C1 segment of cervical spinal cord (tissue), 14 donors: ENCODE results near the gene PCDHGA1.
A peak's percentile ranks its signal among the peaks of the same experiment; 100 is the strongest.

Experiments used
- DNase-seq, 14 donors: peaks; one replicate each; lab custom pipeline; 2025; lab: John Stamatoyannopoulos, UW

PCDHGA1 gene

GRCh38 chr5:141512911-141513626, 182.8 kb downstream of the PCDHGA1 start:
- peak in 3 of 14 donors; percentile 34 to 69 (median 41) for DNase-seq

- DNase-seq, result peak in 11 of 14 donors; percentile 45 to 93 (median 75)
These were observed 183.5 kb downstream of the PCDHGA1 start for GRCh38 chr5:141513627-141514329.

- DNase-seq, result peak in 1 of 14 donors; percentile 82
These were observed 184.2 kb downstream of the PCDHGA1 start for GRCh38 chr5:141514330-141515133.

GRCh38 chr5:141515141-141515540, 184.8 kb downstream of the PCDHGA1 start:
- no peak for DNase-seq

- no peak for DNase-seq
These were observed 185.8 kb downstream of the PCDHGA1 start for GRCh38 chr5:141515946-141516671.

- no peak for DNase-seq
These were observed 186.3 kb downstream of the PCDHGA1 start for GRCh38 chr5:141516672-141517025.

- no peak for DNase-seq
These were observed 187.0 kb downstream of the PCDHGA1 start for GRCh38 chr5:141517312-141517711.

- no peak for DNase-seq
These were observed 187.7 kb downstream of the PCDHGA1 start for GRCh38 chr5:141517880-141518617.

- no peak for DNase-seq
These were observed 188.3 kb downstream of the PCDHGA1 start for GRCh38 chr5:141518618-141519015.

GRCh38 chr5:141519605-141520565, 189.6 kb downstream of the PCDHGA1 start:
- no peak for DNase-seq

GRCh38 chr5:141521244-141521781, 191.0 kb downstream of the PCDHGA1 start:
- DNase-seq, result peak in 8 of 14 donors; percentile 20 to 67 (median 43)

GRCh38 chr5:141522301-141522700, 192.0 kb downstream of the PCDHGA1 start:
- DNase-seq, result no peak

- peak in 1 of 14 donors; percentile 63 for DNase-seq
These were observed 193.7 kb downstream of the PCDHGA1 start for GRCh38 chr5:141523991-141524390.

GRCh38 chr5:141524604-141525597, 194.6 kb downstream of the PCDHGA1 start:
- peak; percentile 47 to 97 (median 76) for DNase-seq

- no peak for DNase-seq
These were observed 195.3 kb downstream of the PCDHGA1 start for GRCh38 chr5:141525653-141526052.

GRCh38 chr5:141527426-141527825, 197.1 kb downstream of the PCDHGA1 start:
- DNase-seq, result no peak

- DNase-seq, result peak in 1 of 14 donors; percentile 92
These were observed 198.1 kb downstream of the PCDHGA1 start for GRCh38 chr5:141528291-141528984.
